Left renal cortex interstitium (tissue), 4 donors: ENCODE measurements around the gene OR13J1. TPM values are rescaled to one million over a fixed set of nuclear protein-coding genes. Genes with fewer than 3 reads are reported as not detected.
"Not testable (repeated sequence)": the region's sequence is repeated elsewhere in the genome, so short reads cannot be mapped to it uniquely, and the experiment has no call there.

Experiments
- DNase-seq, 4 donors: peaks; one replicate each; pipeline ENCODE4 v3.0.0-alpha.2; 2013; ENCODE audit warnings: low read depth in 4 of 4, low spot score in 2 of 4, missing footprints in 1 of 4
- polyA plus RNA-seq, 4 donors: library from polyadenylated mRNA; unstranded; fragments of 120-200 nt; gene quantifications; one replicate each; pipeline ENCODE4 v1.2.1, GENCODE V29; 2013; ENCODE audit not compliant: insufficient read length in 4 of 4

Gene OR13J1
- polyA plus RNA-seq, 4 donors = not detected

GRCh38 chr9:35905051-35905781, 35.0 kb upstream of the OR13J1 start:
- DNase-seq = no peak

DNA sequence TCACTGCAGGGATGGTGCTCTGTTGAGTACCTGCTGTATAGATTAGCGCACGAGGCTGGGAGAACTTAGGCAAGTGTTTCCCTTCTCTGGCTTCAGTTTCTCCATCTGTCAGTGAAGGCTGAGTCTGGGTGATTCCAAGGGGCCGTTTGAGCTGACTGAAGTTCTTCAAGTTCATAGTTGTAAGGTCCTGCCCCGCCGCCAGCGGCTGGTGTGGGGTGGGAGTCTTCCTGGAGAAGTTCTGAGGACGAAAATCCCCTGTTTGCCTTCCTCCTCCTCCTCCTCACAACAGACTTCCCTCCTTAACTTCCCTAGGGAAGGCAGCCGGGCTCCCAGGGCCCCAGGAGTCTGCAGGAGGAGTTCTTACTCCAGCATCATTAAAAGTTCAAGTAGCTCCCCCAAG, 34.1 kb upstream of the OR13J1 start:
- no peak for DNase-seq

- DNase-seq = no peak
These were observed 32.8 kb upstream of the OR13J1 start for GRCh38 chr9:35903049-35903448.

DNA sequence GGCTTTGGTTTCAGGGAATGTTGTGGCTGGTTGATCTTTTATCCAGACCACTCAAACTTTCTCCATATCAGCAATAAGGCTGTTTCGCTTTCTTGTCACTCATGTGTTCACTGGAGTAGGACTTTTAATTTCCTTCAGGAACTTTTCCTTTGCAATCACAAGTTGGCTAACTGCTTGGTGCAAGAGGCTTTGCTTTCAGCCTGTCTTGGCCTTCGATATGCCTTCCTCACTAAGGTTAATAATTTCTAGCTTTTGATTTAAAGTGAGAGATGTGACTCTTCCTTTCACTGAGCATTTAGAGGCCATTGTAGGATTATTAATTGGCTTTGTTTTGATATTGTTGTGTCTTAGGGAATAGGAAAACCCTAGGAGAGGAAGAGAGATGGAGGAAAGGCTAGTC, 28.8 kb upstream of the OR13J1 start:
- DNase-seq = no peak

DNA sequence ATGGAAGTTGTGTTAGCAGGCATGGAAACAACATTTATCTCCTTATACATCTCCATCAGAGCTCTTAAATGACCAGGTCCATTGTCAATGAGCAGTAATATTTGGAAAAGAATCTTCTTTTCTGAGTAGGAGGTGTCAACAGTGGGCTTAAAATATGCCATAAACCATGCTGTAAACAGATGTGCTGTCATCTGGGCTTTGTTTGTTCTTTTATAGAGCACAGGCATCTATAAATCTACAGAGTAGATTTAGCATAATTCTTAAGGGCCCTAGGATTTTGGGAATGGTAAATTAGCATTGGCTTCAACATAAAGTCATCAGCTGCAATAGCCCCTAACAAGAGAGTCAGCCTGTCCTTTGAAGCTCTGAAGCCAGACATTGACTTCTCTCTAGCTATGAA, 28.1 kb upstream of the OR13J1 start:
- no peak for DNase-seq

- DNase-seq = not testable (repeated sequence)
These were observed 27.3 kb upstream of the OR13J1 start for GRCh38 chr9:35897376-35898099.

- DNase-seq = no peak
These were observed 26.4 kb upstream of the OR13J1 start for GRCh38 chr9:35896570-35896969.

GRCh38 chr9:35892051-35892450, 21.9 kb upstream of the OR13J1 start:
- no peak for DNase-seq

DNA sequence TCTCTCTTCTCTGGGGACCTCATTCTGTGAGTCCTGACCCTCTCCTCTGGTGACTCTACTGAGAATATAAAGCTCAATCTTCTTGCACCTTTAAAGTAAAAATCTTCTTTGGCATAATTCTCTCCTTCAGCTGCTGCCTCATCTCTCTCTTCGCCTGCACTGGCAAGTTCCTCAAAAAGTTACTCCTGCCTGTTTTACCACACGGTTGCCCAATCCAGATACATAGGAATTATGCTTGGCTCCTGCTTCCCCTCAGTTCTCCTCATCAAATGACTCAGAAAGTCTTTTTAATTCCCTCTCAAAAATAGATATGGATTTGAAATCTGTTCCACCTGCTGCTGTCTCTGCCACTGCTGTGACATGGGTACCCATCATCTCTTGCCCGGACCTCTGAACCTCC, 21.4 kb upstream of the OR13J1 start:
- no peak for DNase-seq

GRCh38 chr9:35884908-35885307, 14.7 kb upstream of the OR13J1 start:
- not testable (repeated sequence) for DNase-seq

GRCh38 chr9:35882996-35883395, 12.8 kb upstream of the OR13J1 start:
- no peak for DNase-seq

DNA sequence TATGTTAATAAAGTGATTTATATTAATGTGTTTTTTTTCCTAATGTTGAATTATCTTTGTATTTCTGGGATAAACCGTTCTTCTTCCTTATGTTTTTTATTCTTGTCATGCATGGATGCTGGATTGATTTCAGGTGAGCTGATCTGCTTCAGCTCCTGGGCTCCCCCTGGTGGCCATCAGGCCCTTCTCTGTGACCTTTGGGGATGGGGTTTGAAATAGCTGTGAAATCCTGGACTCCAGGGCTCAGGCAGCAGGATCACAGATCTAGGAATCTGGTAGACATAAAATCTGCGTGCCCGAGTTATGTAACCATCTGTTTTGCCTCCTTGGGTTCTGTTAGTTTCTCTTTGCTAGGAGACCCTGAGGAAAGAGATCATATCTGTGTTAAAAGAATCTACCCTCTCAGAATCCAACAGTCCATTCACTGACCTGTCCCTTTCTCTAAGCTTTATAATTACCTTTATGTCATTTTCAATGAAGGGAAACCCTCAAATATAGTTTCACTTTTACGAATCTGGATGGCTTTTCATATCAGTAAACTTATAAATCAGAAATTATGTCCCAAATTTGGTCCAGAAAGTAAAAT, 12.2 kb upstream of the OR13J1 start:
- DNase-seq = peak in 3 of 4 donors; percentile 41 to 65 (median 61)

- DNase-seq = no peak
These were observed 2.3 kb upstream of the OR13J1 start for GRCh38 chr9:35872505-35872904.

DNA sequence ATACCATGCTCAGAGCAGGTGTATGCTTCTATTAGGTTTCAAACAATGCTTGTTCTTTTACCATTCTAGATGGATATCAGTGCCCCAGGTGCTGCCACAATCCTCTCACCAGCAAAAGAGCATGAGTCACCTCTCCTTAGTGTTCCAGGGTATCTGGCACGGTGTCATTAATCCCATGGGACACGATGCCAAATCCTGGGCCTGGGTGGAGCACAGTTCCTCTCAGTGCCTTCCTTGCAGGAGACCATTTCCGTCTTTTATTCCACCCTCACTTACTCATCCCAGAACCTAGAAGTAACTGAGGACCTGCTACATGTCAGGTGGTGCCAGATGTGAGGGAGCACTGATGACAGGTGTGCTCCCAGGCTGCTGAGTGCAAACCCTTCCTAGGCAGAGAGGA, 1.3 kb upstream of the OR13J1 start:
- DNase-seq = no peak

DNA sequence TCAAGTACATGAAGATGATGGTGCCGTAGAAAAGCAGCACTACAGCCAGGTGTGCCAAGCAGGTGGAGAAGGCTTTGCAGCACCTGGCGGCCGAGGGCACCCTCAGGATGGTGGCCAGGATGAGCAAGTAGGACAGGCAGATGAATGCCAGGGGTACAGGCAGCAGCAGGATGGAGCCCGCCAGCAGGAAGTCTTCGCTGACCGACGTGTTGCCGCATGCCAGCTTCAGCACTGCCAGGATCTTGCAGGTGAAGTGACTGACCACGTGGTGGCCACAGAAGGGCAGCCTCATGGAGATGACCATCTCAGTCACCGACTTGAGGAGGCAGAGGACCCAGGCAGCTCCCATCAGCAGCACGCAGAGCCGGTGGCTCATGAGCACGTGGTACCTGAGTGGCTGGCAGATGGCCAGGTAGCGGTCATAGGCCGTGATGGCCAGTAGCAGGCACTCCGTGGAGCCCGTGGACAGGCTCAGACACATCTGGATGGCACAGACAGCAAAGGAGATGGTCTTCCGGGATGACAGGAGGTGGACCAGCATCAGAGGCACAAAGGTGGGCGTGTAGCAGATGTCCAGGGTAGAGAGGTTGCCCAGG, 482 bp downstream of the OR13J1 start:
- no peak for DNase-seq

GRCh38 chr9:35868933-35869332, 1.3 kb downstream of the OR13J1 start:
- DNase-seq = no peak

DNA sequence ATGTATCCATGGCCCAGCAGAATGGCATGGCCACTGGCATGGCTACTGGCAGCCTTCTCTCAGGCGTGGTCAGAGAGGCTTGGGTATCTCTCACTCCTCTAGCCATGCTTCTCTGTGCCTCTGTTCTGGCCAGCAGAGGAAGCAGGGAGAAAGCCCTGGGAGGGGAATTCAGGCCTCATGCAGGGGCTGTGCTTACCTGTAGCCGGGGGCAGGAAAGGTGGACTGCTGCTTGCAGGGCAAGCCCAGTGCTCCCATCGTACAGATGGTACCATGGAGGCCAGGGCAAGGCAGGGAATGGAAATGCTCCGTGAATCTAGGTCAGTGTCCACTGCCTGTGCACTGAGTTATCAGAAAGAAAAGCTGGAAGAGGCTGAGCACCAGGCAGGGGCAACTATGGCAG, 2.7 kb downstream of the OR13J1 start:
- DNase-seq = no peak

- DNase-seq = no peak
These were observed 5.4 kb downstream of the OR13J1 start for GRCh38 chr9:35864695-35865255.

DNA sequence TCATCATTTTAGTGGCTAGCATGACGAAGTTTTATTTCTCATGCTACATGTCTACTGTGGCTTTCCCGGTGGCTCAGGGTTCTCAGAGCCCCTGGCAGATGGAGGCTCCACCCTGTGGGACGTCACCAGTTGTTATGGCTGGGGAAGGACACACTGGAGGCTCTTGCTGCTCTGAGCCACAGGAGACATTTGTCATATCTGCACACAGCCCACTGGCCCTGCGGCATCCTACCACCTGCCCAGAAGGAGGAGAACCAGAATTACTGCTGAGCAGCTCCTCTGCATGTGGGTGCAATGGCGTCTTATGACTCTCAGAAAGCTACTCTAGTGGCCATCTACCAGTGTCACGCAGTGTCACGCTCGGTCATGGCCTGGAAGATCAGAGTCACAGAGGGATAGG, 6.6 kb downstream of the OR13J1 start:
- no peak for DNase-seq

DNA sequence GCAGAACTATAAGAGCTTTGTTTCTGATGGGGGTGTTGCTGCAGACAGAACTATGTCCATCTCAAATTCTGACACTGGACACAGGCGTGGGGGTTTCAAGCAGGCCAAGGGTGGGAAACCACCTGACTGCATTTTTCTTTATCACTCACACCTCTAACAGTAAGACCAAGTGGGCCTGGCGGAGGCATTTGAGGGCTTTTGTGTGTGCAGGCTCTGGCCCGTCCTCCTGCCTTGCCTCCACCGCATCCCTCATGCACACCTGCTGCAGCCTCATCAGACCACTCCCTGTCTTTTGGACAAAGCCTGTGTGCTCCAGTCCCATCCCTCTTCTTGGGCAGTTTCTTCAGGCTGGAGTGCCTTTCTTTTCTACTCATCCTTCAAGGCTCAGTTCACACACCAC, 7.9 kb downstream of the OR13J1 start:
- no peak for DNase-seq
